Measurements from ENCODE around the gene CELF1. TPM values are rescaled to one million over a fixed set of nuclear protein-coding genes. Genes with fewer than 3 reads are reported as not detected.

CELF1 gene
- total and polyA plus RNA-seq, 9 of the 15 experiments (the other 6 are each of a cell fraction or from before 2014, with no cell fraction given), result 11.3 to 142 (median 77.4) TPM

DNA sequence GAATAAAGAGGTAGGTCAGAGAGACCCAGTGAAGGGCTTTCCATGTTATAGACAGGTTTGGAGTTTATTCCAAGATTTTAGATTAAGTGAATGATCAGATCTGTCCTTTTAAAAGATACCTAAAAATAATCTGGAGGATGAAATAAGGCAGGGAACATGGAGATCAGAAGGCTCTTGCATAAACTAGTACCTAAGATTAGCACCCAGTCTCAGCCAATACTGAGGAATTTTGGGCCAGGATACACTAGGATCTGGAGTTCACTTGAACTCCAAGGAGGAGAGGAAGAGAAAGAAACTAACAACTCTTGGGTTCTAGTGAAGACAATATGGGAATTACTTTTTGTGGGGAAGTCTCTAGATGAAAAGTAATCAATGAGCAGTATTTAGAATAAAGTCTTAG is 56.1 kb downstream of the CELF1 start:
- no peak for FAIRE-seq
- BruUV-seq (replicated peaks), result no TSS peak
- no peak for DNase-seq (ENCODE audit: extremely low read depth in 1 of 4, low spot score in 3 of 4)
- Histone ChIP-seq H3K36me3 (ENCODE audit: control insufficient read depth, insufficient read depth, low read length) (peaks cover 88% of the 10 kb centered on the region), H4K20me1 (replicated peaks; ENCODE audit: control insufficient read depth, insufficient read depth, low read length) (peaks cover 11% of the 10 kb centered on the region; the same call in 1 of the 2 replicates), H3K4me3 (no peak overlapping the region), H3K9ac (ENCODE audit: insufficient read depth in 1 of 2, low read depth in 2 of 2, low read length in 2 of 2) (no peak overlapping the region), H3K4me2 (ENCODE audit: insufficient read depth, low read length) (no peak overlapping the region), H3K27ac (ENCODE audit: extremely low read depth, low read depth, low read length) (no peak overlapping the region), H3K27me3 (ENCODE audit: control insufficient read depth in 2 of 2, insufficient read depth in 2 of 2, low read length in 2 of 2) (no peaks in the 10 kb centered on the region), H3K9me3 (replicated peaks; ENCODE audit: control insufficient read depth, insufficient read depth, low read depth, low read length) (no peaks in the 10 kb centered on the region), H2AFZ (ENCODE audit: low read depth, low read length) (no peak overlapping the region), H3K4me1 (replicated peaks in 1 of 2; ENCODE audit: control insufficient read depth in 2 of 2, insufficient read depth in 2 of 2, low read length in 2 of 2) (peaks cover 4 to 10% of the 10 kb centered on the region in 2 experiments; a peak in 3 of 5 replicates), H3K9me1 (ENCODE audit: control insufficient read depth, insufficient read depth, low read length) (peaks cover 4% of the 10 kb centered on the region), H3K79me2 (ENCODE audit: control insufficient read depth, insufficient read depth, low read length) (peaks cover 97% of the 10 kb centered on the region)
- ATAC-seq, result no peak
- intact Hi-C loops (cut with micrococcal nuclease) (no loop called here), in situ Hi-C loops (cut with MboI) (no loop called here)
- ChIA-PET CTCF (ENCODE audit: low intra/inter-chr PET ratio) (no interaction called here), POLR2A (no interaction called here)
- TF ChIP-seq ZNF395 (CRISPR knock-in tag; IDR thresholded peaks at IDR 0.05), result no peak
- no peak for TF ChIP-seq TARDBP (IDR thresholded peaks at IDR 0.05)
- no peak for TF ChIP-seq HBP1 (CRISPR knock-in tag; IDR thresholded peaks at IDR 0.05)
- TF ChIP-seq ZBTB33 (CRISPR knock-in tag; IDR thresholded peaks at IDR 0.05), result no peak
- TF ChIP-seq ZC3H8 (IDR thresholded peaks at IDR 0.05), result no peak
- TF ChIP-seq, protein P1, sequence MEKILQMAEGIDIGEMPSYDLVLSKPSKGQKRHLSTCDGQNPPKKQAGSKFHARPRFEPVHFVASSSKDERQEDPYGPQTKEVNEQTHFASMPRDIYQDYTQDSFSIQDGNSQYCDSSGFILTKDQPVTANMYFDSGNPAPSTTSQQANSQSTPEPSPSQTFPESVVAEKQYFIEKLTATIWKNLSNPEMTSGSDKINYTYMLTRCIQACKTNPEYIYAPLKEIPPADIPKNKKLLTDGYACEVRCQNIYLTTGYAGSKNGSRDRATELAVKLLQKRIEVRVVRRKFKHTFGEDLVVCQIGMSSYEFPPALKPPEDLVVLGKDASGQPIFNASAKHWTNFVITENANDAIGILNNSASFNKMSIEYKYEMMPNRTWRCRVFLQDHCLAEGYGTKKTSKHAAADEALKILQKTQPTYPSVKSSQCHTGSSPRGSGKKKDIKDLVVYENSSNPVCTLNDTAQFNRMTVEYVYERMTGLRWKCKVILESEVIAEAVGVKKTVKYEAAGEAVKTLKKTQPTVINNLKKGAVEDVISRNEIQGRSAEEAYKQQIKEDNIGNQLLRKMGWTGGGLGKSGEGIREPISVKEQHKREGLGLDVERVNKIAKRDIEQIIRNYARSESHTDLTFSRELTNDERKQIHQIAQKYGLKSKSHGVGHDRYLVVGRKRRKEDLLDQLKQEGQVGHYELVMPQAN (IDR thresholded peaks at IDR 0.05; ENCODE audit: borderline replicate concordance), result no peak
- no peak for TF ChIP-seq ID3 (CRISPR knock-in tag; IDR thresholded peaks at IDR 0.05)
- no peak for TF ChIP-seq ID3 (tag; IDR thresholded peaks at IDR 0.05)
- TF ChIP-seq, protein P2, sequence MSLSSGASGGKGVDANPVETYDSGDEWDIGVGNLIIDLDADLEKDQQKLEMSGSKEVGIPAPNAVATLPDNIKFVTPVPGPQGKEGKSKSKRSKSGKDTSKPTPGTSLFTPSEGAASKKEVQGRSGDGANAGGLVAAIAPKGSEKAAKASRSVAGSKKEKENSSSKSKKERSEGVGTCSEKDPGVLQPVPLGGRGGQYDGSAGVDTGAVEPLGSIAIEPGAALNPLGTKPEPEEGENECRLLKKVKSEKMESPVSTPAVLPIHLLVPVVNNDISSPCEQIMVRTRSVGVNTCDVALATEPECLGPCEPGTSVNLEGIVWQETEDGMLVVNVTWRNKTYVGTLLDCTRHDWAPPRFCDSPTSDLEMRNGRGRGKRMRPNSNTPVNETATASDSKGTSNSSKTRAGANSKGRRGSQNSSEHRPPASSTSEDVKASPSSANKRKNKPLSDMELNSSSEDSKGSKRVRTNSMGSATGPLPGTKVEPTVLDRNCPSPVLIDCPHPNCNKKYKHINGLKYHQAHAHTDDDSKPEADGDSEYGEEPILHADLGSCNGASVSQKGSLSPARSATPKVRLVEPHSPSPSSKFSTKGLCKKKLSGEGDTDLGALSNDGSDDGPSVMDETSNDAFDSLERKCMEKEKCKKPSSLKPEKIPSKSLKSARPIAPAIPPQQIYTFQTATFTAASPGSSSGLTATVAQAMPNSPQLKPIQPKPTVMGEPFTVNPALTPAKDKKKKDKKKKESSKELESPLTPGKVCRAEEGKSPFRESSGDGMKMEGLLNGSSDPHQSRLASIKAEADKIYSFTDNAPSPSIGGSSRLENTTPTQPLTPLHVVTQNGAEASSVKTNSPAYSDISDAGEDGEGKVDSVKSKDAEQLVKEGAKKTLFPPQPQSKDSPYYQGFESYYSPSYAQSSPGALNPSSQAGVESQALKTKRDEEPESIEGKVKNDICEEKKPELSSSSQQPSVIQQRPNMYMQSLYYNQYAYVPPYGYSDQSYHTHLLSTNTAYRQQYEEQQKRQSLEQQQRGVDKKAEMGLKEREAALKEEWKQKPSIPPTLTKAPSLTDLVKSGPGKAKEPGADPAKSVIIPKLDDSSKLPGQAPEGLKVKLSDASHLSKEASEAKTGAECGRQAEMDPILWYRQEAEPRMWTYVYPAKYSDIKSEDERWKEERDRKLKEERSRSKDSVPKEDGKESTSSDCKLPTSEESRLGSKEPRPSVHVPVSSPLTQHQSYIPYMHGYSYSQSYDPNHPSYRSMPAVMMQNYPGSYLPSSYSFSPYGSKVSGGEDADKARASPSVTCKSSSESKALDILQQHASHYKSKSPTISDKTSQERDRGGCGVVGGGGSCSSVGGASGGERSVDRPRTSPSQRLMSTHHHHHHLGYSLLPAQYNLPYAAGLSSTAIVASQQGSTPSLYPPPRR (CRISPR knock-in tag; IDR thresholded peaks at IDR 0.05; ENCODE audit: borderline replicate concordance), result no peak
- no peak for TF ChIP-seq TCFL5 (CRISPR knock-in tag; conservative IDR thresholded peaks at IDR 0.05)
- no peak for TF ChIP-seq ZNF551 (CRISPR knock-in tag; IDR thresholded peaks at IDR 0.05)
